Colonic mucosa (tissue), 4 donors: ENCODE results near the gene AHSP. TPM values are rescaled to one million over a fixed set of nuclear protein-coding genes. Genes with fewer than 3 reads are reported as not detected.

Source experiments
- DNase-seq: peaks from one replicate; pipeline ENCODE4 v3.0.0-alpha.2; 2020
- H3K27ac ChIP-seq: fragments of 200-600 bp; one replicate; pipeline ENCODE4 v1.8.0; 2021
- H3K27me3 ChIP-seq: fragments of 200-600 bp; one replicate; pipeline ENCODE4 v1.8.0; 2021
- H3K36me3 ChIP-seq: fragments of 200-600 bp; one replicate; pipeline ENCODE4 v1.8.0; 2021
- H3K4me1 ChIP-seq: fragments of 200-600 bp; one replicate; pipeline ENCODE4 v1.8.0; 2021; ENCODE audit warnings: mild to moderate bottlenecking
- H3K4me3 ChIP-seq: fragments of 200-600 bp; one replicate; pipeline ENCODE4 v1.8.0; 2021
- H3K9ac ChIP-seq, 2 donors: one replicate each; pipeline ENCODE4 v1.7.0; 2013; ENCODE audit warnings: control low read depth in 2 of 2, low read depth in 2 of 2, low read length in 2 of 2
- H3K9me3 ChIP-seq: fragments of 200-600 bp; one replicate; pipeline ENCODE4 v1.8.0; 2021
- CTCF ChIP-seq: fragments of 200-600 bp; IDR thresholded peaks from one replicate; pipeline ENCODE4 v1.8.0; 2022; ENCODE audit warnings: antibody characterized with exemption, mild to moderate bottlenecking
- intact Hi-C: fragments of 100-400 bp; cut with DNase I; formaldehyde crosslinking; loops from one replicate; pipeline ENCODE4 v1.14.1; 2022
- total RNA-seq, 2 donors: library from RNA; stranded (reverse); fragmentation: NEBNext Ultra II Directional in 1 of 2; extraction: Animal tissue kit (Norgen Biotek cat#: 25700) in 1 of 2; gene quantifications; one replicate each; pipeline ENCODE4 v1.2.1, GENCODE V29; 2021
- donor health status: healthy.
- donor health status: DM: no; HTN: no; CAD: no.
- donor health status: DM: no; HTN: no; CAD: no.

AHSP gene
- total RNA-seq, 2 donors from 2014 or later: not detected

GRCh38 chr16:31508706-31509195 lies 18.9 kb upstream of the AHSP start:
- Histone ChIP-seq H3K27me3 (no peaks in the 10 kb centered on the region), H3K9ac (peak overlapping the region; percentile 89 to 93), H3K4me1 (peaks cover 7% of the 10 kb centered on the region), H3K27ac (peak overlapping the region; percentile 89), H3K36me3 (no peaks in the 10 kb centered on the region), H3K4me3 (peak overlapping the region; percentile 96), H3K9me3 (no peaks in the 10 kb centered on the region)
- DNase-seq: no peak
- no peak for TF ChIP-seq CTCF
- intact Hi-C loops: loop anchor here (10.0 kb wide), 1 partner anchor 206 kb away; a partner anchor contains a TSS

- H3K9me3 ChIP-seq: no peaks in the 10 kb centered on the region
- no peak overlapping the region for H3K27ac ChIP-seq
- intact Hi-C loops: no loop called here
- no peak for DNase-seq
- peaks cover 3% of the 10 kb centered on the region for H3K4me1 ChIP-seq
- H3K36me3 ChIP-seq: no peaks in the 10 kb centered on the region
- H3K9ac ChIP-seq: no peak overlapping the region
- H3K4me3 ChIP-seq: no peak overlapping the region
- no peak for TF ChIP-seq CTCF
- no peaks in the 10 kb centered on the region for H3K27me3 ChIP-seq
Observed at GRCh38 chr16:31513126-31513525, 14.6 kb upstream of the AHSP start.

GRCh38 chr16:31513884-31514283 lies 13.8 kb upstream of the AHSP start:
- Histone ChIP-seq H3K4me3 (no peak overlapping the region), H3K36me3 (no peaks in the 10 kb centered on the region), H3K9ac (no peak overlapping the region), H3K27me3 (no peaks in the 10 kb centered on the region), H3K9me3 (no peaks in the 10 kb centered on the region), H3K4me1 (peaks cover 3% of the 10 kb centered on the region), H3K27ac (no peak overlapping the region)
- no peak for TF ChIP-seq CTCF
- intact Hi-C loops: no loop called here
- DNase-seq: no peak

GRCh38 chr16:31517800-31518402 lies 9.8 kb upstream of the AHSP start:
- Histone ChIP-seq H3K36me3 (no peaks in the 10 kb centered on the region), H3K4me1 (no peaks in the 10 kb centered on the region), H3K27ac (no peak overlapping the region), H3K9me3 (no peaks in the 10 kb centered on the region), H3K27me3 (no peaks in the 10 kb centered on the region), H3K4me3 (no peak overlapping the region), H3K9ac (no peak overlapping the region)
- no peak for DNase-seq
- no peak for TF ChIP-seq CTCF
- intact Hi-C loops: no loop called here

- DNase-seq: no peak
- Histone ChIP-seq H3K9me3 (no peaks in the 10 kb centered on the region), H3K27me3 (no peaks in the 10 kb centered on the region), H3K4me3 (no peak overlapping the region), H3K36me3 (no peaks in the 10 kb centered on the region), H3K4me1 (no peaks in the 10 kb centered on the region), H3K9ac (no peak overlapping the region), H3K27ac (no peak overlapping the region)
- intact Hi-C loops: no loop called here
- no peak for TF ChIP-seq CTCF
Observed at GRCh38 chr16:31519759-31520431, 7.8 kb upstream of the AHSP start.
